ENCODE data around the gene MAGI1.
"Not testable (repeated sequence)": the region's sequence is repeated elsewhere in the genome, so short reads cannot be mapped to it uniquely, and the experiment has no call there.

MAGI1 gene

DNA sequence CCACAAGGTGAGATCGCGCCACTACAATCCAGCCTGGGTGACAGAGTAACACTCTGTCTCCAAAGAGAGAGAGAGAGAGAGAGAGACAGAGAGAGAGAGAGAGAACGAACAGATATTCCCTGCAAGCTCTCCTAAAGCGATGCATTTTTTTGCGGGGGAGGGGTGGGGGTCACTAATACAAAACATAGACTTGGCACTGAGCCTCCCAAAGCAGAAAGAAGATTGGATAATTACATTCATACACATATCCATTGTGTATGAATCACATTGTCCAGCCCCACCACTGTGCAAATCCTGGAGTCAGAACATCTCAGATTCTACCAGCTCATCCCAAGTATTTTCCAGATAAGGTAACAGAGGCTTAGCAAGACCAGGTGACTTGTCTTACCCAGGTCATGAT, 459.9 kb downstream of the MAGI1 start:
- DNase-seq = no peak

DNA sequence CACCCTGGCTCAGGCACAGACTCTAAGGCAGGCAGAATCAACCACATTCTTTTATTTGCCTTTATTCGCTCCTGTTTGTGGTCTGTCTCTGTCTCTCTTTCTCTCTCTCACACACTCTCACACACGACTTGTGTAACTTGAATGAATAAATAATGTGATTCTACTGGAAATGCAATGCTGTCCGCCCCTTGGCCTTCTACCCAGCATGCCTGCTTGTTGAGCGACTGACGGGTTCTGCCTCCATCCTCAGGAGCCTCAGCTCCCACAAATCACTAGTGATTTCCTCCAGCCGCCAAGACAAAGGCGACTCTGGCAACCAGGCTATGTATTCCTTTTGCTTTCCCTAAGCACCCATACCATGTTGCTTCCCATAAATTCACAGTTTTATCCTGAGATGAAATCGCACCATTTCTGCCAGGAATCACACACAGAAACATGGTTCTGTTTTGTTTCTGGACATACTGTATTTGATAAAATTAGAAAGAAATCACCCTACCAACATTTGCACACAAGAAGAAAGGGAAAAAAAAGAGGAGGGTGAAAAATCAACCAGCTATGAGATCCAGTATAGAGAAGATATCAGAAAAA, 460.8 kb downstream of the MAGI1 start:
- DNase-seq = no peak

DNA sequence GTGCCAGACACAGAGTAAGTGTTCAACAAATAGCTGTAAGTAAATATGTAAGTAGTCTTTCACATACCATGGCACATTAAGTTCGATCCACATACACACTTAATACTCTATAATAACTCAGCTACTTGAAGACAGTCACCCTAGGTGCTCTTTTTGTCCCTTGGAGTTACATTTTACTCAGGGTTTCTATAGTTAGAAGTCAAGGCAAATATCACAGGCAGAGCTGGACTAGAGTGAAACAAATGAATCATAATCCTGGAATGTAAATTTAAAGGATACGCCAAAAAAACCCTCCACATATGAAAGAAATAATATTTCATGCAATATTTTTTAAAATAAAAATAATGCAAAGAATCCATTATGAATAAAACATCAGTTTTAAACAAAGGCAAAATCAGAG, 461.8 kb downstream of the MAGI1 start:
- no peak for DNase-seq

DNA sequence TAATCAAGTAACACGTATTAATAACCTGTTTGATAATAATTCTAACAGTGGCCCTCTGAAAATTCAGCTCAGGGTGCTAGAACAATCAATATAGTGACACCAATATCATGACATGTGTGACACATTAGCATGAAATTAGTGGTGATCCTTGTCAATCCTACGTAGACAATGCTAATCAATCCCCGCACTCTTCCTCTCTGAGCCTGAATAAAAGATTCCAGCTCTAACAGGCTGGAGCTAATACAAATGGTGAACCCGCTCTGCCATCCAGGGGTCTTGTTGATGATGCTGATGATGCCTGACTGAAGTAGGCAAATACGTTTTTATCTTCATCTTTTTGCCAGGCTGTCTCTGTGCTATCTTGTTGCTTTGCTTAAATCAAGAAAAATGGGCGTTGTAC, 462.5 kb downstream of the MAGI1 start:
- no peak for DNase-seq

DNA sequence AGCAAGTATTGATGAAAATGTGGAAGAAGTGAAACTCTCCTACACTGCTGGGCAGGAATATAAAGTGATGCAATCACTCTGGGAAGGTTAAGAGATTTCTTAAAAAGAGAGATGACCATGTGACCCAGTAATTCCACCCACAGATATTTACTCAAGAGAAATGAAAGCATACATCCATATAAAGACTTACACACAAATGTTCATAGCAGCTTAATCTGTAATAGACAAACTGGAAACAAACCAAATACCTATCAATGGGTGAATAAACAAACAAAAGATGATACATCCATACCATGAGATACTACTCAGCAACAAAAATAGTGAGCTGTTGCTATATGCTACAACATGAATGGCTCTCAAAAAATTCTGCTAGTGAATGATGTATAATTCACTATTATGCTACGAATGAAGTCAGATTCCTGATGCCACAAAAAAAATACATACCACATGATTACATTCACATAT, 463.3 kb downstream of the MAGI1 start:
- DNase-seq = no peak

DNA sequence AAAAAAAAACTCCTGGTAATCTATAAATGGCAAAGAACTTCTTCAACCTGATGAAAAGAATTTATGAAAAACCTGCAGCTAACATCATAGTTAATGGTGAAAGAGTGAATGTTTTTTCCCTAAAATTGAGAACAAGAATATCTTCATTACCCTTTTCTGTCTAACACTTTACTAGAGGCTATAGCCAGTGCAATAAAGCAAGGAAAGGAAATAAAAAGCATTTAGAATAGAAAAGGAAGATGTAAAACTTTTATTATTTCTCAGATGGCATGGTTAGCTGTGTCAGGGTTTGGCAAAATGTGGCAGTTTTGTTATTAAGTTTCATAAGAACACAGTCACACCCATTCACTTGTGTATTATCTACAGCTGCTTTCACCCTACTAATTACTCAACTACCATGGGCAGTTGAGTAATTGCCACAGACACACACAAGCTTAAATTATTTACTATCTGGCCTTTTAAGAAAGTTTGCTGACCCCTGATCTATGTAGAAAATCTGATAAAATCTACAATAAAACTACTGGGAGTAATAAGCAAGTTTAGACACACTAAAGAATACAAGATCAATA, 465.1 kb downstream of the MAGI1 start:
- no peak for DNase-seq

DNA sequence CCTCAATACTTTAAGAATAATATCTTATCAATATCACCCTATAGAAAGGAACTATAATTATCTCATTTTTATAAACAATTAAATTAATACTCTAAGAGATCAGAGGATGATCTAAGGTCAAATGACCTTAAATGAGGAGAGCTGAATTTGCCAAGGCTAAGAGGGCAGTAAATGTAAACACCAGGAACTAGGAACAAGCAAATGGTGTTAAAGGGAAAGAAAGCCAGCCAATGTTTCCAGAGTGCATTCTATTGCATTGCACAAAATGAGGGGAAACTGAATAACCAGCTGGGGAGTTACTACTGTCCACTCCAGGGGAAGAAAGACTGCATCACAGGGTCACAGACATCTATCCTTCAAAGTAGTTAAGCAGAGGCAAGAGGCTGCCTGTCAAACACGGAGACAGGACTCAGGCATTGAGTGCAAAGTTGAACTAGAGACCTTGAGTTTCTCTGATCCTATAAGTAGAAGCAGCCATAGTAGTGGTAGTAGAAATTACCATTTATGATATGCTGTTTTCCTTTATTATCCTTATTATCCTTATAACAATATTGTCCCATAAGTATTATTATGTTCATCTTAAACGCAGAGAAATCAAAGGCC, 466.4 kb downstream of the MAGI1 start:
- DNase-seq = no peak

DNA sequence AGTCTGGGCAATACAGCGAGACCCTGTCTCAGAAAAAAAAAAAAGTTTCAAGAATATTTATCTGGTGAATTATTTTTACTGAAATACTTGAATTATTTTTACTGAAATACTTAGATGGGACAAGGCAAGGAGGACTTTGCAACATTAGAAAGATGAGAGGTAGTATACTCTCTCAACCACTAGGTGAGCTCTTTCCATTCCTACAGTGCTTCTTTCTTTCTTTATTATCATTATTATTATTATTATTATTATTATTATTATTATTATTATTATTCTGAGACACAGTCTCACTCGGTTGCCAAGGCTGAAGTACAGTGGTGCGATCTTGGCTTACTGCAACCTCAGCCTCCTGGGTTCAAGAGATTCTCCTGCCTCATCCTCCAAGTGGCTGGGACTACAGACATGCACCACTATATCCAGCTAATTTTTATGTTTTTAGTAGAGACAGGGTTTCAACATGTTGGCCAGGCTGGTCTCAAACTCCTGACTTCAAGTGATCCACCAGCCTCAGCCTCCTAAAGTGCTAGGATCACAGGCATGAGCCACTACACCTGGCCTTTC, 468.8 kb downstream of the MAGI1 start:
- DNase-seq = no peak

DNA sequence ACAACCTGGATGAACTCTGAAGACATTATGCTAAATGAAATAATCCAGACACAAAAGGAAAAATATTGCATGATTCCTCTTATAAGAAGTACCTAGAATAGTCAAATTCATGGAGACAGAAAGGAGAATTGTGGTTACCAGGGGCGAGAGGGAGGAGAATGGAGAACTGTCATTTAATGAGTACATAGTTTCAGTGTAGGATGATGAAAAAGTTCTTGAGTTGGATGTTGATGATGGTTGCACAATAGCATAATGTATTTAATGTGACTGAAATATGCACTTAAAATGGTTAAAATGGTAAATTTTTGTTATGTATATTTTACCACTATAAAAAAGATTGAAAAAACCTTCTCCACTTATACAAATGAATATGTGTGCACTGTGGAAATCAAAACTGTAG, 469.6 kb downstream of the MAGI1 start:
- DNase-seq = no peak

DNA sequence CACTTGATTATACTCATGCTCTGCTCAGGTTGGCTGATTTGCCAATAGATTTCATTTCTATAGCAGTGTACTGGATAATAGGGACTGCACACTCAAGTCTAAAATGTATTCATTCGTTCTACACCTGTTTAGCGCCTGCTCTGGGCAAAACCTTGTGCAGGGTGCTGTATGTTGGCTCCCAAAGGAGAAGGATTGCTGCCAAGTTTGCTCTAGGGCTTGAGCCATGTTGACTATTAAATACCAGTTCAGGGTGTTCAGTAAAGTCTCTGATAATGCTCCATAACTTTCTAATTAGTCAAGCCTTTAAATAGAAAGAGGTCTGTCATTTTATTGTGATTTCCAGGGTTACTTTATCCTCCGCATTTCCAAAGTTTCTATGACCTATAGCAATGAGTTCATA, 470.2 kb downstream of the MAGI1 start:
- no peak for DNase-seq

DNA sequence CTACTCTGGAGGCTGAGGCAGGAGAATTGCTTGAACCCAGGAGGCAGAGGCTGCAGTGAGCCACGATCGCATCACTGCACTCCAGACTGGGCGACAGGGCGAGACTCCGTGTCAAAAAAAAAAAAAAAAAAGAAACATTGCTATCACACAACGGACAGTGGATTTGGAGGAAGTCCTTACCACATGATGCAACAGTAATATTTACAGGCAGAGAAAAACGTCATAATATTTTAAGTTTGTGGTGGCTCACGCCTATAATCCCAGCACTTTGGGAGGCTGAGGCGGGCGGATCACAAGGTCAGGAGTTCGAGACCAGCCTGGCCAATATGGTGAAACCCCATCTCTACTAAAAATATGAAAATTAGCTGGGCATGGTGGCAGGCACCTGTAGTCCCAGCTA, 473.0 kb downstream of the MAGI1 start:
- DNase-seq = not testable (repeated sequence)

DNA sequence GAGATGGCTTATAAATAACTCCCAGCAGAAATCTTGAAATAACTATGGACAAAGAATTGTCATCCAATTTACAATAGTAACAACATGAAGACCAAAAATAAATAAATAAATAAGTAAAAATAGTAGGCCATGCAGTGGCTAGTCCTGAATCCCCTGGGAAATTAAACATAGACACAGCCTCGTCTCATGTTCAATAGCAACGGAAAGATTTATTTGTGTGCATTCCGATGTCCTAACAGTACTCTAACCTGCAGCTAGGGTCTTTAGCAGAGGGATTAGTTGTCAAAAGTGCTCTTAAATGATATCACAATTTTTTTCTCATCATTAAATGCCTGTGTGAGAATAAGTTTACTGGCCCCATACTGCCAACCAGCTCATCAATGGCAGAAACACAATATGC, 474.2 kb downstream of the MAGI1 start:
- DNase-seq = no peak

DNA sequence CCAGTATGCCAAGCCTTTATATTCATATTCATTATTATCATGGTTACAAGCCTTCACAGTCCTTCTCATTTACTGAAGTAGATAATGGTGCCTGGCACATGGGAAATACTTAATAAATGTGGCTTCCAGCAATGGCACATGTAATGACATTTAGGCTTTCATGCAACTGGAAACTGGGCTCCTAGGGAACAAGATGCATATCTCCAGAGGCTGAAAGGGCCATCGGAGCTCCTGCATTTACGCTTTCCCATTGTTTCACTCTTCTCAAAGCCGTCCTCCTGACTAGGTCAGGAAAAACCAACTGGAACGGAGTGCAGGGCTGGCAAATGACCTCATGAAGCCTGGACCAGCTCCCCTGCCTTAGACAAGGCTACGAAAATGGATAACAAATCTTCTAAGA, 474.9 kb downstream of the MAGI1 start:
- DNase-seq = no peak

DNA sequence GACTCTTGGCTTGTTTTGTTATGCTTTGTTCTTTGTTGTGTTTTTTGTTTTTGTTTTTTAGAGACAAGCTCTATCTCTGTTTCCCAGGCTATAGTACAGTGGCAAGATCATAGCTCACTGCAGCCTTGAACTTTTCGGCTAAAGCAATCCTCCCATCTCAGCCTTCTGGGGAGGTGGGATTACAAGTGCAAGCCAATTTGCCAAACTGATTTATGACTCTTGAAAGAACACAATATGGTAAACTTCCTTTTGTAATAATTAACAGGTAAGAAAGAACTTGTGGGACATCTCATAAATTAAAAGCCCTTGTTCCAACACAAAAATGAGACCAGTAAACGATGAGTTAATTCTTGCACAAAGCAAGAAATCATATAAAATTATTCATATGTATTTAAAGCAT, 476.3 kb downstream of the MAGI1 start:
- no peak for DNase-seq

DNA sequence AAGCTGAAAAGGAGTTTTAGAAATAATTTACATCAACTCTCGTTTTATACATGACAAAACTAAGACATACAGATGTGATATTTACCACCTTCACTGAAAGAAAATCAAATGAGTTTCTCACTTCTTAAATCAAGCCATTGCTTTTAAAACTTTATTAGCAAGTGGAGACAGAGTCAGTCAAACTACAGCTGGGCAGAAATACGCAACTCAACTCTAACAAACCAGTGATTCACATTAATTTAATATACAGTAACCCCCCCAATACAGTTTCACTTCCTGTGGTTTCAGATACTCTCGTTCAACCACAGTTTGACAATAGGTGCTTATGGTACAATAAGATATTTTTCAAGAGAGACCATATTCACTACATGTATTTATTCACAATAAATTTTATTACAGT, 477.1 kb downstream of the MAGI1 start:
- DNase-seq = no peak

DNA sequence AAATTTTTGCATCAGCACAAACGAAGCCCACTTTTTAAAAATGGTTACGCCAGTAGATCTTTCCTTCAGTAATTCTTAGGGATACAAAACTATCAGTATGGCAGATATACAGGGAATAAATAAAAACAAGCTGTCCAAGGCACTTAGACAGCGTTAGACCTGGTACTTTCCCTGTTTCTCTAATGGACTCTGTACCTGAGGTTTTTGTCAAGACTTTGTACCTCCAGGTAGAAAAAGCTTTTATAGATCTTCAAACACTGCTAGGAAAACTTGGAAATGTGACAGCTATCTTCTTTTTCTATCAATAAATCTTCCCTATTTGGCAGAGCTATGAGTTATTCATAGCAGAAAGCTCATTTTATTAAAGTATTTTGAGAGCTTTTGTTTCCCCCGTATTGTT, 477.8 kb downstream of the MAGI1 start:
- no peak for DNase-seq

DNA sequence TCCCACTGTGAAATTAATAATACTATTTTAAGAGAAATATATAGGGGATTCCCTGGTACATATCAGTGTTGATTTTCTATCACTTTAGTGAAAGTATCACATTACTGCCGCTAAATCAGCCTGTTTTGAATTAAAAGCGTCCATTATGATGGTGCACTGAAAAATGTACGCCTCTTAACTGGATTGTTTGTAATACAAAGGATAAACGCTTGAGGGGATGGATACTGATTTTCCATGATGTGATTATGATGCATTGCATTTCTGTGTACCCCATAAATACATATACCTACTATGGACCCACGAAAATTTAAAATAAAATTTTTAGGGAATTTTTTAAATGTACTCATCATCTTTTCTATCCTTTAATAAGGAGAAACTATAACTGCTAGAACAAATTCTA, 478.6 kb downstream of the MAGI1 start:
- DNase-seq = no peak

DNA sequence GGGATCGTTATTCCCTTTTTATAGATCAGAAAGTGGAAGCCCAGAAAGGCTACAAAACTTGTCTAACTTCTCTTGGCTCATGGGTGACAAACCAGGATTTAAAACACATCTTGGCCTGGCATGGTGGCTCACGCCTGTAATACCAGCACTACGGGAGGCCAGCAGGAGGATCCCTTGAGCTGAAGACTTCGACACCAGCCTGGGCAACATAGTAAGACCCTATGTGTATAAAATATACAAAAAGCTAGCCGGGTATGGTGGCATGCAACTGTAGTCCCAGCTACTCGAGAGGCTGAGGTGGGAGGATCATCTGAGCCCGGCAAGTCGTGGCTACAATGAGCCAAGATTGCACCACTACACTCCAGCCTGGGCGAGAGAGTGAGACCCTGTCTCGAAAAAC, 479.1 kb downstream of the MAGI1 start:
- no peak for DNase-seq

DNA sequence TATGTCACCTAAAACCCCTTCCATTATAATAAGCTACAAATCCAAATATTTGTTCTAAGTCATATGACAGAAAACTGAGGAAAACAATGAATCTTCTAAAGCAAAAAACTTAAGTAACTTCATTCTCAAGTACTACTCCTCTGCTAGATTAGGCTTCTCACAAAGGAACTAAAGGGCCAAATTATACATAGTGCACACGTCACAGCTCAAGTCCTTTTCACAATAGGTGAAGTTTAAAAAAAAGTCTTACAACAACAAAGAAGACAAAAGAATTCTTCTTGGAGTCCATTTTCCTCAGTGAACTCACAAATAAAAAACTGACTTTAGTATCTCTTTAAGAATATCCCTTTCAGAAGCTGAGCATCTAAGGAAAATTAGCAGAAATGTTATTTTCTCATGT, 479.9 kb downstream of the MAGI1 start:
- DNase-seq = no peak

DNA sequence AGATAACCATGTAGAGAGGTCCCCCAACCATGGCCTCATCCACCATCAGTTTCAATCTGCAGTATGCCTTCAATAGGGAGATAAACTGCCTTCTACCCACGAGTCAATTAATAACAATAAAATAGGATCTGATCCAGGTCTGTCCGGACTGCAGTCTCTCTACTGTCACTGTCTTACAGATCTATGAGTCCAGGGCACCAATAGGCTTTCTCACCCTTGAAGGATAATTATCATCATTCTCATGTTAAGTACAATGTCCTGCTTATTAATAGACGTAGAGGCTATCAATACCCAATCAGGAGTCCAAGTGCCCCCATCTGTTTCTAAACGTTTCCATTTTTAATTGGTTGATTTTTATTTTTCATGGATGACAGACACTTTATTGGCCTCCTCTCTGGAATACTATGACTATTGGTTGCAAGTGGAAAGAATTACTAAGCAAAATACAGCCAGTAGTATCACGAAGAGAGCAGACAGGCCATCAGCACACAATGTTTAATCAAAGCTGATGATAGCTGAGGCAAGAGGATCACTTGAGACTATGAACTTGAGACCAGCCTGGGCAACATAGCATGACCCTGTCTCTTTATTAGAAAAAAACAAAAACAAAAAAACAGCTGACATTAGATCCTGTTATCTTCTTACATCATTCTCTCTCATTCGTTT, 480.7 kb downstream of the MAGI1 start:
- no peak for DNase-seq

DNA sequence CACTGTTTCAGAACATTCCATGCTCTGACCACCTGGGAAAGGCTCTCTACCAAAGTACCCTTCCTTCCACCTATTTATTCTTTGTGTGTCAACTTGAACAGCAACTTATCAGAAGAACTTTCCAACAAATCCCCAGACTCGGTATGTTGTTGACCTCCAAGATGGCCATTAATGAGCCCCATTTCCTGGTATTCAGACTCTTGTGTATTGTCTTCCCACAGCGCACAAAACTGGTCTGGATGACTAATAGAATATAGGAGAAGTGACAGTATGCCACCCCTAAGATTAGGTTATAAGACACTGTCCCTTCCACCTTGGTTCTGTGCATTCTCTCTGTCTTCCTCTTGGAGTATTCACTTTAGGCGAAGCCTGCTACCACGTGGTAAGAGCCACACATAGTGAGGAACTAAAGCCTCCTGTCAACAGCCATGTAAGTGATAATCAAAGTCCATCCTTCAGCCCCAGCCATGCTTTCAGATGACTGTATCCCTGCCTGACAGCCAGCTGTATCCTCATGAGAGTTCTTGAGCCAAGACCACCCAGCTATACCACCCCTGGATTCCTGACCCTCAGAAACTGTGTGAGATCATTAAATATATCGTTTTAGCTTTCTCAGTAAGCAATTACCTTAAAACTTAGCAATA, 481.7 kb downstream of the MAGI1 start:
- no peak for DNase-seq

DNA sequence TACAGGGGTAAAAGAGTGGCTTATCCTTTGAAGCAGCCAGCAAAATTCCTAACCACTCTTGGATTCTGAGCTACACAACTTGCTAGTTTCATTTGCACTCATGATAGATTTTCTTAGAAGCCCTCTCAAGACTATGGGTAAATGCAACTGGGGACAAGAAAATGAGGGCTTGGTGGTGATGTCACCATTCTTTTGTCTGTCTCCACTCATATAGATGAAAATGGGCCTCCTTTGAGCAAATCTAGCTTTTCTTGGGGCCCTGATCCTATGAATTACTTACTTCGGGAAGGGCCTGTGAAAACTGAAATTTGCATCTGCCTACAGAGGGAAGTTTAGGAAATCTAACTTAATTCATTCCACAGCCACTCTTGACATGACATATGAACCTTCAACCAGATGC, 486.3 kb downstream of the MAGI1 start:
- no peak for DNase-seq

DNA sequence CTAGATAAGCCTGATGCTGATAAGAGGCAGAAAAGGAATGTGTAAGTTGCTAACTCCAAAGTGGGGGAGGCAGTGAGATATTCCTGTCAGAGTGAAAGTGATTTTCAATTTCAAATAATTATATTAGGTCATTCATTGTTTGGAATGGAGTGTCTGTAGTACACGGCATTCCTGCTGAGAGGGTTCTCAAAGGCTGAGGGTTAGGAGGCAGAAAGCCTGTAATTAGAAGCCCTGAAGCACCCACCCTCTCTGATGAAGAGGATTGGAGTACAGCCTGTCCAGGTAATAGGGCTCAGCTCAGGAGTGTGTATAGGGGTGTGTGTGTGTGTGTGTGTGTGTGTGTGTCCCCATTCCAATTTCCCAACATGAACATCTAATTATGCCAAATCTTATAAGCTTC, 486.8 kb downstream of the MAGI1 start:
- no peak for DNase-seq

DNA sequence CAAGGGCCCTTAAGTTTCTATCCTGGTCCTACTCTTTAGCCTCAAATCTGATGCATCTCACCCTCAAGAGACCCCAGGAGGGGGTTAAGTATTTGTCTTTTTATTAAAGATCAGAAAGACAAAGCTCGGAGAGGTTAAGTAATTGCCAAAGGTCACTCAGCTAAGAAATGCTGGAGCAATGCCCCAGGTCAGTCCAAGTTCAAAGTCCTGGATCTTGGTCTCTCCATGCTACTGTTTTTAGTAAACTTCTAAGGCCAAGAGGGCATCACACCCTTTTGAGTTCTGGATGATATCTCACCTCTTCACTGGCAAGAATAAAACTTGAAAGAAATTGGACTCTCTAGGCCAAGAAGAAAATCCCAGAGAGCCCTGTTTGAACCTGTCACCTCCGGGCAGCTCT, 488.6 kb downstream of the MAGI1 start:
- DNase-seq = no peak
